H1 (cell line): Measurements from ENCODE around the gene CD164L2. TPM values are rescaled to one million over a fixed set of nuclear protein-coding genes. Genes with fewer than 3 reads are reported as not detected.

Source experiments
- CTCF ChIA-PET: fragments of 300-600 bp; sonication (Branson Sonifier 250); formaldehyde crosslinking; loops from one replicate; lab custom pipeline; 2021; ENCODE audit not compliant: partially characterized antibody; lab: Charles Lee
- POLR2A ChIA-PET: fragments of 300-600 bp; sonication (Branson Sonifier 250); formaldehyde crosslinking; loops from one replicate; lab custom pipeline; 2021; ENCODE audit warnings: inconsistent platforms; ENCODE audit not compliant: partially characterized antibody; lab: Charles Lee
- DNase-seq, 2 experiments: peaks; one replicate each; pipeline versions ENCODE4 v3.0.0 to v3.0.0-alpha.2; 2010 to 2022; ENCODE audit warnings: low spot score in 2 of 2, low read depth in 1 of 2, mixed read lengths in 1 of 2
- FAIRE-seq: peaks from 2 replicates; lab custom pipeline; 2011; peaks lifted over from hg19 to GRCh38; lab: Jason Lieb, UNC
- H2AFZ ChIP-seq: 2 replicates; pipeline ENCODE4 v1.8.1; 2012; ENCODE audit warnings: low read length, inconsistent platforms
- H2AK5ac ChIP-seq: 2 replicates; pipeline ENCODE4 v1.6.1; 2013; ENCODE audit warnings: low read depth, low read length
- H2BK120ac ChIP-seq: replicated peaks from 2 replicates; pipeline ENCODE3; 2013; ENCODE audit warnings: low read depth, low read length, inconsistent platforms
- H2BK12ac ChIP-seq: 2 replicates; pipeline ENCODE4 v1.6.1; 2013; ENCODE audit warnings: low read depth, low read length
- H2BK15ac ChIP-seq: 2 replicates; pipeline ENCODE4 v1.6.1; 2013; ENCODE audit warnings: low read length
- H2BK20ac ChIP-seq: 2 replicates; pipeline ENCODE4 v1.6.1; 2013; ENCODE audit warnings: low read length
- H2BK5ac ChIP-seq: 2 replicates; pipeline ENCODE4 v1.6.1; 2013; ENCODE audit warnings: low read depth, low read length
- H3K14ac ChIP-seq: 2 replicates; pipeline ENCODE4 v1.6.1; 2013; ENCODE audit warnings: inconsistent platforms; ENCODE audit not compliant: insufficient read length
- H3K18ac ChIP-seq: 2 replicates; pipeline ENCODE4 v1.6.1; 2013; ENCODE audit warnings: low read length; ENCODE audit errors: extremely low read depth
- H3K23ac ChIP-seq: 2 replicates; pipeline ENCODE4 v1.6.1; 2013; ENCODE audit warnings: inconsistent platforms; ENCODE audit not compliant: insufficient read length
- H3K23me2 ChIP-seq: 2 replicates; pipeline ENCODE4 v1.6.1; 2013; ENCODE audit warnings: low read depth, low read length
- H3K27ac ChIP-seq: 2 replicates; pipeline ENCODE4 v1.6.1; 2011; ENCODE audit warnings: low read depth, low read length, inconsistent platforms
- H3K27me3 ChIP-seq, 4 experiments: replicated peaks in 1 of 4; 1 replicate in 1 of 4; 2 replicates in 3 of 4; pipeline versions ENCODE4 v1.6.1 to v1.8.1; 2011 to 2013; ENCODE audit warnings: low read length in 3 of 4, mild to moderate bottlenecking in 3 of 4, inconsistent platforms in 2 of 4, mixed read lengths in 2 of 4, moderate library complexity in 1 of 4; ENCODE audit not compliant: control insufficient read depth in 3 of 4, insufficient read depth in 3 of 4; ENCODE audit errors: extremely low read depth in 1 of 4
- H3K36me3 ChIP-seq, 4 experiments: 2 replicates each; pipeline versions ENCODE4 v1.6.1 to v1.8.1; 2011 to 2013; ENCODE audit warnings: mild to moderate bottlenecking in 4 of 4, low read length in 3 of 4, moderate library complexity in 2 of 4, control low read depth in 1 of 4, inconsistent platforms in 1 of 4; ENCODE audit not compliant: insufficient read depth in 4 of 4, control insufficient read depth in 2 of 4
- H3K4ac ChIP-seq: replicated peaks from 2 replicates; pipeline ENCODE3; 2013; ENCODE audit warnings: low read length, low read depth, mixed read lengths, inconsistent platforms; ENCODE audit not compliant: insufficient read length
- H3K4me1 ChIP-seq, 4 experiments: replicated peaks in 1 of 4; 1 replicate in 1 of 4; 2 replicates in 3 of 4; pipeline versions ENCODE4 v1.6.1 to v1.8.1; 2011 to 2013; ENCODE audit warnings: low read length in 3 of 4, inconsistent platforms in 2 of 4, mixed read lengths in 1 of 4; ENCODE audit not compliant: insufficient read depth in 4 of 4, control insufficient read depth in 3 of 4
- H3K4me2 ChIP-seq, 2 experiments: 2 replicates each; pipeline versions ENCODE4 v1.6.1 to v1.8.1; 2011 to 2013; ENCODE audit warnings: low read depth in 2 of 2, low read length in 2 of 2, control low read depth in 1 of 2, inconsistent platforms in 1 of 2, mild to moderate bottlenecking in 1 of 2; ENCODE audit not compliant: insufficient read depth in 1 of 2
- H3K4me3 ChIP-seq, 4 experiments: fragments of 200-600, 300-600 bp in 1 of 4; sonication (generic), shearing (Covaris generic), sonication (Bioruptor Twin) in 1 of 4; 2 replicates each; pipeline versions ENCODE4 v1.5.1 to v1.8.1; 2011 to 2016; ENCODE audit warnings: low read length in 4 of 4, low read depth in 3 of 4, control low read depth in 2 of 4, inconsistent platforms in 2 of 4, mild to moderate bottlenecking in 2 of 4, mixed read lengths in 1 of 4, moderate library complexity in 1 of 4; ENCODE audit not compliant: insufficient read depth in 2 of 4; ENCODE audit errors: extremely low read depth in 1 of 4
- H3K56ac ChIP-seq: replicated peaks from 2 replicates; pipeline ENCODE3; 2013; ENCODE audit warnings: low read depth, mild to moderate bottlenecking, mixed read lengths, low read length, inconsistent platforms; ENCODE audit not compliant: insufficient read length
- H3K79me1 ChIP-seq: 2 replicates; pipeline ENCODE4 v1.6.1; 2013; ENCODE audit warnings: low read depth, low read length, control low read depth
- H3K79me2 ChIP-seq, 2 experiments: 2 replicates each; pipeline versions ENCODE4 v1.6.1 to v1.8.1; 2012 to 2013; ENCODE audit warnings: low read length in 2 of 2, mild to moderate bottlenecking in 2 of 2, inconsistent platforms in 1 of 2; ENCODE audit not compliant: insufficient read depth in 2 of 2, control insufficient read depth in 1 of 2
- H3K9ac ChIP-seq, 4 experiments: replicated peaks in 1 of 4; 1 replicate in 1 of 4; 2 replicates in 3 of 4; pipeline versions ENCODE4 v1.6.1 to v1.8.1; 2011 to 2013; ENCODE audit warnings: low read depth in 3 of 4, low read length in 3 of 4, control low read depth in 2 of 4, mild to moderate bottlenecking in 2 of 4, moderate library complexity in 2 of 4, inconsistent platforms in 1 of 4; ENCODE audit errors: extremely low read depth in 1 of 4
- H3K9me3 ChIP-seq, 2 experiments: 2 replicates each; pipeline versions ENCODE4 v1.6.1 to v1.8.1; 2012 to 2013; ENCODE audit warnings: mild to moderate bottlenecking in 2 of 2, moderate library complexity in 2 of 2, control low read depth in 1 of 2, inconsistent platforms in 1 of 2, low read depth in 1 of 2, low read length in 1 of 2, mixed read lengths in 1 of 2; ENCODE audit not compliant: insufficient read depth in 2 of 2
- H4K20me1 ChIP-seq, 2 experiments: replicated peaks in 1 of 2; 2 replicates each; pipeline versions ENCODE3 to v1.8.1; 2011 to 2013; ENCODE audit warnings: inconsistent platforms in 2 of 2, low read length in 2 of 2, mild to moderate bottlenecking in 1 of 2; ENCODE audit not compliant: insufficient read depth in 2 of 2, control insufficient read depth in 1 of 2
- H4K5ac ChIP-seq: 2 replicates; pipeline ENCODE4 v1.6.1; 2013; ENCODE audit warnings: low read length, low read depth, mixed read lengths, inconsistent platforms; ENCODE audit not compliant: insufficient read length
- H4K8ac ChIP-seq: 2 replicates; pipeline ENCODE4 v1.8.0; 2013; ENCODE audit warnings: mild to moderate bottlenecking, moderate library complexity, low read length, inconsistent platforms; ENCODE audit not compliant: insufficient read depth; ENCODE audit errors: extremely low read depth
- H4K91ac ChIP-seq: replicated peaks from 2 replicates; pipeline ENCODE3; 2013; ENCODE audit warnings: low read length, mixed read lengths, inconsistent platforms; ENCODE audit not compliant: insufficient read length
- JUN ChIP-seq: IDR thresholded peaks from 2 replicates; pipeline ENCODE4 v1.6.1; 2011; ENCODE audit warnings: low read depth, mild to moderate bottlenecking, improper control_type of control experiment, low read length
- PHF8 ChIP-seq: fragments of 200-600 bp; sonication (generic); conservative IDR thresholded peaks from 2 replicates; pipeline ENCODE4 v1.7.1; 2012; ENCODE audit warnings: low read depth, mild to moderate bottlenecking, inconsistent platforms, low read length, moderate library complexity
- SAP30 ChIP-seq: fragments of 300-600 bp; sonication (generic); IDR thresholded peaks from 2 replicates; pipeline ENCODE4 v1.7.1; 2012; ENCODE audit warnings: low read length, moderate library complexity, mild to moderate bottlenecking, inconsistent platforms; ENCODE audit not compliant: insufficient read depth, insufficient replicate concordance
- SUZ12 ChIP-seq: fragments of 200-600 bp; sonication (generic); IDR thresholded peaks from 2 replicates; pipeline ENCODE4 v1.6.1; 2012; ENCODE audit warnings: mild to moderate bottlenecking, inconsistent platforms, low read length, moderate library complexity, mixed read lengths
- TCF12 ChIP-seq: IDR thresholded peaks from 2 replicates; pipeline ENCODE4 v1.6.1; 2011; ENCODE audit warnings: low read depth, mild to moderate bottlenecking, low read length
- WGBS, 2 experiments: shearing (Covaris generic) in 1 of 2; methylation state at CpG; one replicate each; pipeline versions ENCODE4 v1.1.6 to v1.1.7; 2013 to 2015; ENCODE audit warnings: low lambda C conversion rate in 2 of 2, mixed read lengths in 2 of 2, inconsistent platforms in 1 of 2, low coverage in 1 of 2, missing lambda C conversion rate in 1 of 2; ENCODE audit not compliant: insufficient replicate concordance in 2 of 2, insufficient coverage in 1 of 2, insufficient read length in 1 of 2; ENCODE audit errors: extremely low coverage in 1 of 2, missing lambda C conversion rate in 1 of 2; 5-methylcytosine and 5-hydroxymethylcytosine counted together
- polyA plus RNA-seq, 7 experiments: library from polyadenylated mRNA; depleted of rRNA in 3 of 7; stranded (reverse) in 5 of 7; unstranded in 2 of 7; fragments of >200 nt in 5 of 7; fragments of 200-250 nt in 2 of 7; gene quantifications; 1 replicate in 5 of 7; 2 replicates in 1 of 7; 4 replicates in 1 of 7; pipeline versions ENCODE4 v1.2.1 to v1.2.3, GENCODE V29; 2011 to 2013; ENCODE audit warnings: missing spikeins in 2 of 7, mixed read lengths in 2 of 7
- total RNA-seq: library from RNA; stranded (reverse); fragmentation: NEBNext Ultra II Directional; extraction: Animal tissue kit (Norgen Biotek cat#: 25700); gene quantifications from 2 replicates; pipeline ENCODE4 v1.2.1, GENCODE V29; 2021

The CD164L2 gene
- total and polyA plus RNA-seq, 2 of the 8 experiments (the other 6 are each of a cell fraction or from before 2014, with no cell fraction given), result 3.3 TPM

GRCh38 chr1:27351541-27352107 is 31.5 kb downstream of the CD164L2 start:
- H2BK5ac ChIP-seq, result no peak overlapping the region
- ChIA-PET POLR2A (interaction anchor here (0.7 to 10.9 kb wide), 14 partner anchors 9 to 255 kb away, joined by 3 to 101 read pairs (median 4); partner anchors contain the start of genes MAP3K6, SYTL1 and TMEM222), CTCF (interaction anchor here (0.7 to 28.8 kb wide), 19 partner anchors 10 to 311 kb away, joined by 3 to 625 read pairs (median 5); partner anchors contain the start of genes CD164L2, FCN3, GPR3 and MAP3K6)
- H2BK120ac ChIP-seq, result no peak overlapping the region
- no peaks in the 10 kb centered on the region for H3K9me3 ChIP-seq
- peak overlapping the region; percentile 61 for H4K5ac ChIP-seq
- no peak overlapping the region for H2AFZ ChIP-seq
- FAIRE-seq (no peak), DNase-seq (no peak)
- H3K23me2 ChIP-seq, result peaks cover 23% of the 10 kb centered on the region
- peak overlapping the region; percentile 2; the same call in 1 of the 2 replicates for H3K18ac ChIP-seq
- H2BK12ac ChIP-seq, result no peak overlapping the region; the same call in 1 of the 2 replicates
- peak overlapping the region; percentile 77 to 83 for H3K4me2 ChIP-seq
- H2BK15ac ChIP-seq, result no peak overlapping the region
- peak overlapping the region in 1 of 4 experiments; percentile 20; a peak in 2 of 7 replicates for H3K9ac ChIP-seq
- no peak overlapping the region for H3K14ac ChIP-seq
- no peak overlapping the region for H2AK5ac ChIP-seq
- H3K27ac ChIP-seq, result no peak overlapping the region
- WGBS, 2 experiments, result 21% methylated on average over 8 of the region's 8 CpGs; no CpG with 5 or more reads in 1 of the 2 experiments
- H3K23ac ChIP-seq, result no peak overlapping the region
- peak overlapping the region; percentile 59 for H4K8ac ChIP-seq
- 0 out of 8 replicates have a peak, but pooled peaks cover 0 to 3% (median 0%) of the 10 kb centered on the region in 4 experiments for H3K36me3 ChIP-seq
- H3K4ac ChIP-seq, result no peak overlapping the region
- H3K27me3 ChIP-seq, result peaks cover 0 to 8% (median 6%) of the 10 kb centered on the region in 4 experiments; a peak in 5 of 7 replicates
- H3K4me1 ChIP-seq, result peaks cover 0 to 20% (median 8%) of the 10 kb centered on the region in 4 experiments; a peak in 6 of 7 replicates
- no peak overlapping the region for H2BK20ac ChIP-seq
- H4K91ac ChIP-seq, result peak overlapping the region; percentile 70
- peaks cover 0 to 4% of the 10 kb centered on the region in 2 experiments; a peak in 1 of 4 replicates for H3K79me2 ChIP-seq
- H3K56ac ChIP-seq, result peak overlapping the region; percentile 21
- no peaks in the 10 kb centered on the region for H3K79me1 ChIP-seq
- peak overlapping the region; percentile 47 to 63 (median 51) for H3K4me3 ChIP-seq
- peaks cover 0 to 3% of the 10 kb centered on the region in 2 experiments for H4K20me1 ChIP-seq
- TF ChIP-seq TCF12, result no peak
- no peak for TF ChIP-seq SUZ12
- no peak for TF ChIP-seq PHF8
- TF ChIP-seq SAP30, result no peak
- no peak for TF ChIP-seq JUN
